H1 (cell line): Measurements from ENCODE around the gene VPS9D1. TPM values are rescaled to one million over a fixed set of nuclear protein-coding genes. Genes with fewer than 3 reads are reported as not detected.
A peak's percentile ranks its signal among the peaks of the same experiment; 100 is the strongest.

Source experiments
- CTCF ChIA-PET: fragments of 300-600 bp; sonication (Branson Sonifier 250); formaldehyde crosslinking; loops from one replicate; lab custom pipeline; 2021; ENCODE audit not compliant: partially characterized antibody; lab: Charles Lee
- POLR2A ChIA-PET: fragments of 300-600 bp; sonication (Branson Sonifier 250); formaldehyde crosslinking; loops from one replicate; lab custom pipeline; 2021; ENCODE audit warnings: inconsistent platforms; ENCODE audit not compliant: partially characterized antibody; lab: Charles Lee
- DNase-seq, 2 experiments: peaks; one replicate each; pipeline versions ENCODE4 v3.0.0 to v3.0.0-alpha.2; 2010 to 2022; ENCODE audit warnings: low spot score in 2 of 2, low read depth in 1 of 2, mixed read lengths in 1 of 2
- FAIRE-seq: peaks from 2 replicates; lab custom pipeline; 2011; peaks lifted over from hg19 to GRCh38; lab: Jason Lieb, UNC
- H2AFZ ChIP-seq: 2 replicates; pipeline ENCODE4 v1.8.1; 2012; ENCODE audit warnings: low read length, inconsistent platforms
- H2AK5ac ChIP-seq: 2 replicates; pipeline ENCODE4 v1.6.1; 2013; ENCODE audit warnings: low read depth, low read length
- H2BK120ac ChIP-seq: replicated peaks from 2 replicates; pipeline ENCODE3; 2013; ENCODE audit warnings: low read depth, low read length, inconsistent platforms
- H2BK12ac ChIP-seq: 2 replicates; pipeline ENCODE4 v1.6.1; 2013; ENCODE audit warnings: low read depth, low read length
- H2BK15ac ChIP-seq: 2 replicates; pipeline ENCODE4 v1.6.1; 2013; ENCODE audit warnings: low read length
- H2BK20ac ChIP-seq: 2 replicates; pipeline ENCODE4 v1.6.1; 2013; ENCODE audit warnings: low read length
- H2BK5ac ChIP-seq: 2 replicates; pipeline ENCODE4 v1.6.1; 2013; ENCODE audit warnings: low read depth, low read length
- H3K14ac ChIP-seq: 2 replicates; pipeline ENCODE4 v1.6.1; 2013; ENCODE audit warnings: inconsistent platforms; ENCODE audit not compliant: insufficient read length
- H3K18ac ChIP-seq: 2 replicates; pipeline ENCODE4 v1.6.1; 2013; ENCODE audit warnings: low read length; ENCODE audit errors: extremely low read depth
- H3K23ac ChIP-seq: 2 replicates; pipeline ENCODE4 v1.6.1; 2013; ENCODE audit warnings: inconsistent platforms; ENCODE audit not compliant: insufficient read length
- H3K23me2 ChIP-seq: 2 replicates; pipeline ENCODE4 v1.6.1; 2013; ENCODE audit warnings: low read depth, low read length
- H3K27ac ChIP-seq: 2 replicates; pipeline ENCODE4 v1.6.1; 2011; ENCODE audit warnings: low read depth, low read length, inconsistent platforms
- H3K27me3 ChIP-seq, 4 experiments: replicated peaks in 1 of 4; 1 replicate in 1 of 4; 2 replicates in 3 of 4; pipeline versions ENCODE4 v1.6.1 to v1.8.1; 2011 to 2013; ENCODE audit warnings: low read length in 3 of 4, mild to moderate bottlenecking in 3 of 4, inconsistent platforms in 2 of 4, mixed read lengths in 2 of 4, moderate library complexity in 1 of 4; ENCODE audit not compliant: control insufficient read depth in 3 of 4, insufficient read depth in 3 of 4; ENCODE audit errors: extremely low read depth in 1 of 4
- H3K36me3 ChIP-seq, 4 experiments: 2 replicates each; pipeline versions ENCODE4 v1.6.1 to v1.8.1; 2011 to 2013; ENCODE audit warnings: mild to moderate bottlenecking in 4 of 4, low read length in 3 of 4, moderate library complexity in 2 of 4, control low read depth in 1 of 4, inconsistent platforms in 1 of 4; ENCODE audit not compliant: insufficient read depth in 4 of 4, control insufficient read depth in 2 of 4
- H3K4ac ChIP-seq: replicated peaks from 2 replicates; pipeline ENCODE3; 2013; ENCODE audit warnings: low read length, low read depth, mixed read lengths, inconsistent platforms; ENCODE audit not compliant: insufficient read length
- H3K4me1 ChIP-seq, 4 experiments: replicated peaks in 1 of 4; 1 replicate in 1 of 4; 2 replicates in 3 of 4; pipeline versions ENCODE4 v1.6.1 to v1.8.1; 2011 to 2013; ENCODE audit warnings: low read length in 3 of 4, inconsistent platforms in 2 of 4, mixed read lengths in 1 of 4; ENCODE audit not compliant: insufficient read depth in 4 of 4, control insufficient read depth in 3 of 4
- H3K4me2 ChIP-seq, 2 experiments: 2 replicates each; pipeline versions ENCODE4 v1.6.1 to v1.8.1; 2011 to 2013; ENCODE audit warnings: low read depth in 2 of 2, low read length in 2 of 2, control low read depth in 1 of 2, inconsistent platforms in 1 of 2, mild to moderate bottlenecking in 1 of 2; ENCODE audit not compliant: insufficient read depth in 1 of 2
- H3K4me3 ChIP-seq, 4 experiments: fragments of 200-600, 300-600 bp in 1 of 4; sonication (generic), shearing (Covaris generic), sonication (Bioruptor Twin) in 1 of 4; 2 replicates each; pipeline versions ENCODE4 v1.5.1 to v1.8.1; 2011 to 2016; ENCODE audit warnings: low read length in 4 of 4, low read depth in 3 of 4, control low read depth in 2 of 4, inconsistent platforms in 2 of 4, mild to moderate bottlenecking in 2 of 4, mixed read lengths in 1 of 4, moderate library complexity in 1 of 4; ENCODE audit not compliant: insufficient read depth in 2 of 4; ENCODE audit errors: extremely low read depth in 1 of 4
- H3K56ac ChIP-seq: replicated peaks from 2 replicates; pipeline ENCODE3; 2013; ENCODE audit warnings: low read depth, mild to moderate bottlenecking, mixed read lengths, low read length, inconsistent platforms; ENCODE audit not compliant: insufficient read length
- H3K79me1 ChIP-seq: 2 replicates; pipeline ENCODE4 v1.6.1; 2013; ENCODE audit warnings: low read depth, low read length, control low read depth
- H3K79me2 ChIP-seq, 2 experiments: 2 replicates each; pipeline versions ENCODE4 v1.6.1 to v1.8.1; 2012 to 2013; ENCODE audit warnings: low read length in 2 of 2, mild to moderate bottlenecking in 2 of 2, inconsistent platforms in 1 of 2; ENCODE audit not compliant: insufficient read depth in 2 of 2, control insufficient read depth in 1 of 2
- H3K9ac ChIP-seq, 4 experiments: replicated peaks in 1 of 4; 1 replicate in 1 of 4; 2 replicates in 3 of 4; pipeline versions ENCODE4 v1.6.1 to v1.8.1; 2011 to 2013; ENCODE audit warnings: low read depth in 3 of 4, low read length in 3 of 4, control low read depth in 2 of 4, mild to moderate bottlenecking in 2 of 4, moderate library complexity in 2 of 4, inconsistent platforms in 1 of 4; ENCODE audit errors: extremely low read depth in 1 of 4
- H3K9me3 ChIP-seq, 2 experiments: 2 replicates each; pipeline versions ENCODE4 v1.6.1 to v1.8.1; 2012 to 2013; ENCODE audit warnings: mild to moderate bottlenecking in 2 of 2, moderate library complexity in 2 of 2, control low read depth in 1 of 2, inconsistent platforms in 1 of 2, low read depth in 1 of 2, low read length in 1 of 2, mixed read lengths in 1 of 2; ENCODE audit not compliant: insufficient read depth in 2 of 2
- H4K20me1 ChIP-seq, 2 experiments: replicated peaks in 1 of 2; 2 replicates each; pipeline versions ENCODE3 to v1.8.1; 2011 to 2013; ENCODE audit warnings: inconsistent platforms in 2 of 2, low read length in 2 of 2, mild to moderate bottlenecking in 1 of 2; ENCODE audit not compliant: insufficient read depth in 2 of 2, control insufficient read depth in 1 of 2
- H4K5ac ChIP-seq: 2 replicates; pipeline ENCODE4 v1.6.1; 2013; ENCODE audit warnings: low read length, low read depth, mixed read lengths, inconsistent platforms; ENCODE audit not compliant: insufficient read length
- H4K8ac ChIP-seq: 2 replicates; pipeline ENCODE4 v1.8.0; 2013; ENCODE audit warnings: mild to moderate bottlenecking, moderate library complexity, low read length, inconsistent platforms; ENCODE audit not compliant: insufficient read depth; ENCODE audit errors: extremely low read depth
- H4K91ac ChIP-seq: replicated peaks from 2 replicates; pipeline ENCODE3; 2013; ENCODE audit warnings: low read length, mixed read lengths, inconsistent platforms; ENCODE audit not compliant: insufficient read length
- POLR2AphosphoS5 ChIP-seq: IDR thresholded peaks from 2 replicates; pipeline ENCODE4 v1.6.1; 2011; ENCODE audit warnings: low read depth, low read length
- SIX5 ChIP-seq: IDR thresholded peaks from 2 replicates; pipeline ENCODE4 v1.6.1; 2011; ENCODE audit warnings: mild to moderate bottlenecking, low read depth, low read length
- WGBS, 2 experiments: shearing (Covaris generic) in 1 of 2; methylation state at CpG; one replicate each; pipeline versions ENCODE4 v1.1.6 to v1.1.7; 2013 to 2015; ENCODE audit warnings: low lambda C conversion rate in 2 of 2, mixed read lengths in 2 of 2, inconsistent platforms in 1 of 2, low coverage in 1 of 2, missing lambda C conversion rate in 1 of 2; ENCODE audit not compliant: insufficient replicate concordance in 2 of 2, insufficient coverage in 1 of 2, insufficient read length in 1 of 2; ENCODE audit errors: extremely low coverage in 1 of 2, missing lambda C conversion rate in 1 of 2; 5-methylcytosine and 5-hydroxymethylcytosine counted together
- polyA plus RNA-seq, 7 experiments: library from polyadenylated mRNA; depleted of rRNA in 3 of 7; stranded (reverse) in 5 of 7; unstranded in 2 of 7; fragments of >200 nt in 5 of 7; fragments of 200-250 nt in 2 of 7; gene quantifications; 1 replicate in 5 of 7; 2 replicates in 1 of 7; 4 replicates in 1 of 7; pipeline versions ENCODE4 v1.2.1 to v1.2.3, GENCODE V29; 2011 to 2013; ENCODE audit warnings: missing spikeins in 2 of 7, mixed read lengths in 2 of 7
- total RNA-seq: library from RNA; stranded (reverse); fragmentation: NEBNext Ultra II Directional; extraction: Animal tissue kit (Norgen Biotek cat#: 25700); gene quantifications from 2 replicates; pipeline ENCODE4 v1.2.1, GENCODE V29; 2021

VPS9D1 gene
- total and polyA plus RNA-seq, 2 of the 8 experiments (the other 6 are each of a cell fraction or from before 2014, with no cell fraction given), result 2.9 to 5.4 TPM

DNA sequence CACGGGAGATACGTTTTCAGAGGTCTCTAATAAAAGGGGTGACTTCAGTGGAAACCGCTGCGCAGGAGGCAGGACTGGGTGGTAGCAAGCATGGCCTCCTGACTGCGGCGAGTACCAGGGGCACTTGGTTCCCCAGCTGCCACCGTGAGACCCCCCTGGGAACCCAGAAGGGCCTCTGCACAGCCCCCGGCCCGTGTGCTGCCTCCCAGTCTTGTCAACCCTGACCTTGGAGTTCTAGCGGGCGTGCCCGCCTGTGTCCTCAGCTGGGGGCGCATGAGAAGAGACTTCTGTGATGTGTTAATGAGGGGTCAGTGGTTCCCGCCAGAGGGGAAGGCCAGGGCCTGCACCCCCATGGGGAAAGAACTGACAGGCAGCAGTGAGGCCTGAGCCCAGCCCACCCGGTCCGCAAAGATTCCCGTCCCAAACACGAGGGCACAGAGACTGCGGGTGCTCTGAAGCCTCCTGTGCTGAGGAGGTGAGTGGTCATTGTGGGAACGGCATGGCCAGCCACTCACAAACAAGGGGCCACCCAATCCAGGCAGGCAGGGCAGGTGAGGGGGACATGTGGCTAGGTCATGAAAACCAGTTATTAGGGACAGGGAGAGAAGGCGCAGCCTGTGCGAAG is 10.0 kb upstream of the VPS9D1 start:
- Histone ChIP-seq H3K9ac (no peak overlapping the region), H3K4me1 (peaks cover 0 to 6% (median 3%) of the 10 kb centered on the region in 4 experiments; a peak in 4 of 7 replicates), H4K91ac (no peak overlapping the region), H3K79me1 (no peaks in the 10 kb centered on the region), H3K4ac (no peak overlapping the region), H2BK12ac (0 out of 2 replicates have a peak overlapping the region, but pooled peaks have one; percentile 27), H2BK20ac (no peak overlapping the region), H4K8ac (no peak overlapping the region), H2AFZ (no peak overlapping the region), H3K14ac (peak overlapping the region; percentile 53), H3K4me3 (no peak overlapping the region), H3K79me2 (no peaks in the 10 kb centered on the region), H3K23me2 (no peaks in the 10 kb centered on the region), H3K9me3 (no peaks in the 10 kb centered on the region), H3K56ac (no peak overlapping the region), H4K5ac (no peak overlapping the region), H2BK15ac (no peak overlapping the region), H2BK5ac (no peak overlapping the region), H3K18ac (peak overlapping the region; percentile 32; the same call in 1 of the 2 replicates), H3K27me3 (peaks cover 0 to 4% (median under 1%) of the 10 kb centered on the region in 4 experiments; a peak in 2 of 7 replicates), H3K4me2 (no peak overlapping the region), H3K27ac (no peak overlapping the region), H2BK120ac (no peak overlapping the region), H3K23ac (no peak overlapping the region), H4K20me1 (peaks cover 4 to 10% of the 10 kb centered on the region in 2 experiments), H3K36me3 (peaks cover 2 to 6% (median 4%) of the 10 kb centered on the region in 4 experiments; a peak in 6 of 8 replicates), H2AK5ac (no peak overlapping the region)
- TF ChIP-seq POLR2AphosphoS5, result peak; percentile 2; the same call in 1 of the 2 replicates
- TF ChIP-seq SIX5, result no peak
- DNase-seq (no peak), FAIRE-seq (no peak)
- CTCF ChIA-PET, result no interaction called here
- 90% methylated on average over 21 of the region's 22 CpGs; no CpG with 5 or more reads in 1 of the 2 experiments for WGBS, 2 experiments
- POLR2A ChIA-PET, result interaction anchor here (0.8 to 16.1 kb wide), 4 partner anchors 11 to 20 kb away, joined by 5 to 193 read pairs (median 12); partner anchors contain the start of gene VPS9D1
